Left ventricle myocardium inferior (tissue), 1 donor: Measurements from ENCODE around the gene MYO18B. TPM values are rescaled to one million over a fixed set of nuclear protein-coding genes. Genes with fewer than 3 reads are reported as not detected.

Experiments
- DNase-seq: peaks from one replicate; pipeline ENCODE4 v3.0.0-alpha.2; 2020
- H3K27ac ChIP-seq: fragments of 200-600 bp; replicated peaks from 2 replicates; pipeline ENCODE4 v1.8.0; 2021
- H3K27me3 ChIP-seq: fragments of 200-600 bp; 2 replicates; pipeline ENCODE4 v1.8.0; 2021; ENCODE audit warnings: low read depth
- H3K36me3 ChIP-seq: fragments of 200-600 bp; 2 replicates; pipeline ENCODE4 v1.8.0; 2021
- H3K4me1 ChIP-seq: fragments of 200-600 bp; 2 replicates; pipeline ENCODE4 v1.8.0; 2021
- H3K4me3 ChIP-seq: fragments of 200-600 bp; 2 replicates; pipeline ENCODE4 v1.8.0; 2021; ENCODE audit warnings: mild to moderate bottlenecking, moderate library complexity
- H3K9me3 ChIP-seq: fragments of 200-600 bp; replicated peaks from 2 replicates; pipeline ENCODE4 v1.8.0; 2021
- CTCF ChIP-seq: fragments of 200-600 bp; IDR thresholded peaks from 2 replicates; pipeline ENCODE4 v1.8.0; 2021; ENCODE audit warnings: antibody characterized with exemption, mild to moderate bottlenecking, borderline replicate concordance
- intact Hi-C: fragments of 100-400 bp; cut with micrococcal nuclease; formaldehyde crosslinking; loops from one replicate; pipeline ENCODE4 v1.11.0; 2022
- total RNA-seq: library from RNA; stranded (reverse); fragmentation: NEBNext Ultra II Directional; extraction: Animal tissue kit (Norgen Biotek cat#: 25700); gene quantifications from one replicate; pipeline ENCODE4 v1.2.1, GENCODE V29; 2021
- donor health status: DM: no; HTN: yes; CAD: no; lungs with severe emphysema.

The MYO18B gene
- total RNA-seq, 1 donor from 2014 or later = 163 TPM

- intact Hi-C loops = no loop called here
- Histone ChIP-seq H3K9me3 (no peaks in the 10 kb centered on the region), H3K27me3 (no peaks in the 10 kb centered on the region), H3K4me3 (no peak overlapping the region), H3K27ac (no peak overlapping the region), H3K36me3 (peaks cover 9% of the 10 kb centered on the region), H3K4me1 (no peaks in the 10 kb centered on the region)
- no peak for TF ChIP-seq CTCF
- DNase-seq = no peak
Measured at GRCh38 chr22:26054841-26055605, 313.0 kb downstream of the MYO18B start.

GRCh38 chr22:26055693-26056092, 313.7 kb downstream of the MYO18B start:
- TF ChIP-seq CTCF = no peak
- Histone ChIP-seq H3K36me3 (peaks cover 9% of the 10 kb centered on the region), H3K9me3 (no peaks in the 10 kb centered on the region), H3K4me1 (no peaks in the 10 kb centered on the region), H3K4me3 (no peak overlapping the region), H3K27ac (no peak overlapping the region), H3K27me3 (no peaks in the 10 kb centered on the region)
- DNase-seq = no peak
- intact Hi-C loops = no loop called here

GRCh38 chr22:26056455-26057200, 314.6 kb downstream of the MYO18B start:
- Histone ChIP-seq H3K4me1 (no peaks in the 10 kb centered on the region), H3K36me3 (peaks cover 9% of the 10 kb centered on the region), H3K9me3 (no peaks in the 10 kb centered on the region), H3K4me3 (no peak overlapping the region), H3K27me3 (no peaks in the 10 kb centered on the region), H3K27ac (no peak overlapping the region)
- intact Hi-C loops = no loop called here
- no peak for TF ChIP-seq CTCF
- DNase-seq = no peak

DNA sequence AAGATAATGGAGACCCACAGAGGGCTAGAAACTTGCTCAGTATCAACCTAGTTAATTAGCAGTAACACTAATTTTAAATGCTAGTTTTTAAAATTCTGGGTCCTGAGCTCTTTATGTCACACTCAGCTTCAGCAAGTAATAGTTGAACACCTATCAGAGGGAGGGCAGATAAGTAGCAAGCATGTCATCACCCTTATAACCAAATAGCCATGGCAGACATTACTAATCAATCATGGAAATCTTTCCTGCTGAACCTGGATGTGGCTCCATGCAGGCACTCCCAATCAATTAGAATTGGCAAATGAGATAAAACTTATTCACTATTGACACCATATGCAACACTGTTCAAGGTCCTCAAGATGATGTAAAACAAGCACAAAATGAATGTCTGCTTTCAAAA, 315.7 kb downstream of the MYO18B start:
- intact Hi-C loops = no loop called here
- TF ChIP-seq CTCF = no peak
- peaks cover 3% of the 10 kb centered on the region for H3K27me3 ChIP-seq

GRCh38 chr22:26064048-26064447, 322.1 kb downstream of the MYO18B start:
- DNase-seq = no peak
- Histone ChIP-seq H3K36me3 (no peaks in the 10 kb centered on the region), H3K27ac (no peak overlapping the region), H3K4me3 (no peak overlapping the region), H3K27me3 (peaks cover 3% of the 10 kb centered on the region), H3K9me3 (no peaks in the 10 kb centered on the region), H3K4me1 (peaks cover 17% of the 10 kb centered on the region)
- intact Hi-C loops = no loop called here
- no peak for TF ChIP-seq CTCF

More for the DNA sequence above, 315.7 kb downstream of the MYO18B start:
- H3K27ac ChIP-seq = no peak overlapping the region
- no peaks in the 10 kb centered on the region for H3K4me1 ChIP-seq
- no peak overlapping the region for H3K4me3 ChIP-seq
- no peak for DNase-seq
- peaks cover 9% of the 10 kb centered on the region for H3K36me3 ChIP-seq
- H3K9me3 ChIP-seq = no peaks in the 10 kb centered on the region
